Testis (tissue), 2 donors: ENCODE data around the gene ABLIM3.

ENCODE experiments used
- POLR2A ChIP-seq: fragments of 450-650 bp; IDR thresholded peaks from one replicate; pipeline ENCODE4 v1.6.1; 2017; ENCODE audit warnings: antibody characterized with exemption, mild to moderate bottlenecking, moderate library complexity
- TF ChIP-seq, protein P1 (sequence below), 3 experiments: fragments of 450-650 bp in 2 of 3; fragments of 200-600 bp in 1 of 3; sonication (generic) in 1 of 3; IDR thresholded peaks; one replicate each; pipeline ENCODE4 v1.5.1; 2016 to 2019; ENCODE audit warnings: antibody characterized with exemption in 3 of 3, mild to moderate bottlenecking in 2 of 3, moderate library complexity in 1 of 3

DNA sequence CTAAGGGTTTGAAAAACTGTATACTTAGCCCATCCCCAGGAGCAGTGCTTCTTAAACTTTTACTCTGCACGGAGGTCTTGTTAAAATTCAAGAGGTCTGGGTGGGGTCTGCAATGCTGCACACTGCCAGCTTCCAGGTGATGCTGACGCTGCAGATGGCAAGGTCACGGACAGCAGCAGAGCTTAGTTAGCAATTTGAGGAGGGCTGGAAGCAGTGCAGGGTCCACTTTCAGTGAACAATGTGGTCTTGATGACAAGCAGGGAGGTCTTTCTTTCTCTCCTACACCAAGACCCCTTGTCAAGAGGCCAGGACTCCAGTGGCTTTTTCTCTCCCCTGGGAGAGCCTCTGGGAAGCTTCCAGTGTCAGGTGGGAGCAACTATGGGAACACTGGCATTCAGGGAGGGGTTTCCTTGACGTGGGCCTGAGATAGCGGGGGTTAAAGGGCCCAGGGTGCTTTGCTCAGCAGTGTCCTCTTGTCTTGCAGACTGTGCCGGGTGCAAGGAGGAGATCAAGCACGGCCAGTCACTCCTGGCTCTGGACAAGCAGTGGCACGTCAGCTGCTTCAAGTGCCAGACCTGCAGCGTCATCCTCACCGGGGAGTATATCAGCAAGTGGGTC is 65.3 kb downstream of the ABLIM3 start:
- TF ChIP-seq, protein P1, sequence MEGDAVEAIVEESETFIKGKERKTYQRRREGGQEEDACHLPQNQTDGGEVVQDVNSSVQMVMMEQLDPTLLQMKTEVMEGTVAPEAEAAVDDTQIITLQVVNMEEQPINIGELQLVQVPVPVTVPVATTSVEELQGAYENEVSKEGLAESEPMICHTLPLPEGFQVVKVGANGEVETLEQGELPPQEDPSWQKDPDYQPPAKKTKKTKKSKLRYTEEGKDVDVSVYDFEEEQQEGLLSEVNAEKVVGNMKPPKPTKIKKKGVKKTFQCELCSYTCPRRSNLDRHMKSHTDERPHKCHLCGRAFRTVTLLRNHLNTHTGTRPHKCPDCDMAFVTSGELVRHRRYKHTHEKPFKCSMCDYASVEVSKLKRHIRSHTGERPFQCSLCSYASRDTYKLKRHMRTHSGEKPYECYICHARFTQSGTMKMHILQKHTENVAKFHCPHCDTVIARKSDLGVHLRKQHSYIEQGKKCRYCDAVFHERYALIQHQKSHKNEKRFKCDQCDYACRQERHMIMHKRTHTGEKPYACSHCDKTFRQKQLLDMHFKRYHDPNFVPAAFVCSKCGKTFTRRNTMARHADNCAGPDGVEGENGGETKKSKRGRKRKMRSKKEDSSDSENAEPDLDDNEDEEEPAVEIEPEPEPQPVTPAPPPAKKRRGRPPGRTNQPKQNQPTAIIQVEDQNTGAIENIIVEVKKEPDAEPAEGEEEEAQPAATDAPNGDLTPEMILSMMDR (IDR thresholded peaks at IDR 0.05): no peak
- TF ChIP-seq POLR2A: no peak
